RPMI7951 (cell line): ENCODE measurements around the gene FHAD1. TPM values are rescaled to one million over a fixed set of nuclear protein-coding genes. Genes with fewer than 3 reads are reported as not detected.

Source experiments
- DNase-seq: peaks from one replicate; pipeline ENCODE4 v3.0.0-alpha.2; 2012; ENCODE audit warnings: low read depth
- total RNA-seq: library from RNA; depleted of rRNA; stranded (reverse); fragments of >200 nt; shearing (Covaris generic); gene quantifications from 2 replicates; pipeline ENCODE4 v1.2.3, GENCODE V29; 2014

The FHAD1 gene
- total RNA-seq, 1 experiment from 2014 or later = 6.8 TPM

DNA sequence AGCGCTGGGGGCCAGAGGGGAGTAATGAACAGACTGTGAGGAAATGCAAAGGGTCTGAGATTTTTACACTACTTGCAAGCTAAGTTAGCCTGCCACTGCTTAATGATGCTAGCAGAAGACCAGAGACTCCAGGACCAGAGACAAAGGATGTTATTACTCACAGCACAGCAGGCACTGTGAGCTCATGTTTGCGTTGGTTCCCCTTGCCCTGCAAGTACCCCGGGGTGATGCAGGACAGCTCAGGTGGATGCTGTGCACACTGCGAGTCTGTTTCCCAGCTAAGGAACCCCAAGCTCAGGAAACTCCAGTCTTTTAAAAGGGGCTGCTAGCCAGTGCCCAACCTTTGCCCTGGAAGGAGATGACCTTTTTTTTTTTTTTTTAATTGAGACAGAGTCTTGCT is 1.2 kb downstream of the FHAD1 start:
- no peak for DNase-seq

DNA sequence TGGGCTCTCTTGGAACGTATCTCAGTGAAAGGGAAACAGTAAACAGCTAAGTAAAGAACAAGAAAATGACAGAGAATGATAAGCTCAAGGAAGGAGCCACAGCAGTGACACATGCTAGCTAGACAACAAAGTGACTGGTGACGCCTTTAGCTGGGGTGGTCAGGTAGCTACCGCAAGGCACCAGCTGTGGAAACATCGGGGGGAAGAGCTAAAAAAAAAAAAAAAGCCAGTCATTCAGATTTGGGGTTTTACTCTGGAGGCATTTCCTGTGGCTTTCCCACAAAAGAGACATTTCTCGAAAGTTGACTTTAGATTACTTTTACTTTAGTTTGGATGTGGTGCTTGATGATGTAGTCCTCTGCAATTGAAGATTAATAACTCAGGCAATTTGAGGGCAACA is 2.1 kb downstream of the FHAD1 start:
- DNase-seq = peak; percentile 67

GRCh38 chr1:15251857-15252835 is 5.1 kb downstream of the FHAD1 start:
- DNase-seq = no peak

GRCh38 chr1:15254559-15254958 is 7.5 kb downstream of the FHAD1 start:
- no peak for DNase-seq

DNA sequence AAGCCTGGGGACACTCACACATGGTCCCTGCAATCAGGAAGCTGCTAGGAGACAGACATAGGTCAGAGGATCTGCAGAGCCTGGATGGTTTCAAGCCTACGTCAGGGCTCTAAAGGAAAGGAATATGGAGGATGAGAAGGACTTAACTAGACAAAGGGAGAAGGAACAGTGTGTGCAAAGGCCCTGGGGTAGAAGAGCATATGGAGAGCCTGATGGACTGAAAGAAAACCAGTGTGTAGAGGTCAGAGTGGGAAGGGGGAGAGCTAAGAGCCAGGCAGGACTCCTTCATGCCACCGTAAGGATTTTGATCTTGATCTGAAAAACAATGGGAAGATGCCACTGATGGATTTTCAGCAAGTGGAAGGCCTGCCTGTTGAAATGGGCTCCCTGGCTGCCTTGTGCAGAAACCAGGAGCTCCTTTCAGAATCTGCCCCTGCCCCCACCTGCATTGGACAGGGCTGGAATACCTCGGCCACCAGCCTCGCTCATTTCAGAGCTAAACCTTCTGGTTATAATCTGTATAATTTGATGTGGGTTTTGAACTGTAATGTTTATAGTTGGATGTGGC is 8.6 kb downstream of the FHAD1 start:
- DNase-seq = no peak

DNA sequence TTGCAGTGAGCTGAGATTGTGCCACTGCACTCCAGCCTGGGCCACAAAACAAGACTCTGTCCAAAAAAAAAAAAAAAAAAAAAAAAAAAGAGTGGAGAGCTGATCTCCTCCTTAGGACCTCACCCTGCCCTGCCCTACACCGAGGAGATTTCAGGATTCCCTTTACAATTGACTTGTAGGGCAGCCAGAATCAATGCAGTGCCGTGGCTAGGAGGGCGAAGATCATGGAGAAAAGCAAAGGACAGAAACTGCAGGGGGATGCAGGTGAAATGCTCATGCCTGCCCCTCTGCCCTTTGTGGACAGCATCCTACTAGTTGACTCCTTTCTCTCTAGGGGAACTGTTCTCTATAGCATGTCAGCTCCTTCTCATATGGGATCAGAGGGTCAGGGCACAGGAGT is 9.6 kb downstream of the FHAD1 start:
- no peak for DNase-seq

DNA sequence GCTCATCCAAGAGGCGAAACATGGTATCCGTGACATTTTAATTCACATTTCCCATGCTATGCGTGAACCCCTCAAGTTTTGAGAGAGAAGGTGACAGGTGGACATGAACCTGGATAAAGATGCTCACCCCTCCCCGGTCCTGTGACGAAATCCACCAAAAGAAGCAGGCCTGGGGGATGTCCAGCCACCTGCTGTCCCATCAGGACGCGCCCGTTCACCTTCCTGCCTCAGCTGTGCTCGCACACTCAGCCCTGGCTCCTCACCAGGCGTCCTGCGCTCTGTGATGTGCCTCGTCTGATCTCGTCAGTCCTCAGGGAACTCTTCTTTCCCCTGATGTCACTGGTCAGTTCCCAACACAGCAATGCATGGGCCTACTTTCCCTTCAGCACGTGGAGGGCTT is 10.3 kb downstream of the FHAD1 start:
- no peak for DNase-seq

GRCh38 chr1:15258833-15259621 is 12.0 kb downstream of the FHAD1 start:
- no peak for DNase-seq

GRCh38 chr1:15259622-15260007 is 12.6 kb downstream of the FHAD1 start:
- DNase-seq = no peak

DNA sequence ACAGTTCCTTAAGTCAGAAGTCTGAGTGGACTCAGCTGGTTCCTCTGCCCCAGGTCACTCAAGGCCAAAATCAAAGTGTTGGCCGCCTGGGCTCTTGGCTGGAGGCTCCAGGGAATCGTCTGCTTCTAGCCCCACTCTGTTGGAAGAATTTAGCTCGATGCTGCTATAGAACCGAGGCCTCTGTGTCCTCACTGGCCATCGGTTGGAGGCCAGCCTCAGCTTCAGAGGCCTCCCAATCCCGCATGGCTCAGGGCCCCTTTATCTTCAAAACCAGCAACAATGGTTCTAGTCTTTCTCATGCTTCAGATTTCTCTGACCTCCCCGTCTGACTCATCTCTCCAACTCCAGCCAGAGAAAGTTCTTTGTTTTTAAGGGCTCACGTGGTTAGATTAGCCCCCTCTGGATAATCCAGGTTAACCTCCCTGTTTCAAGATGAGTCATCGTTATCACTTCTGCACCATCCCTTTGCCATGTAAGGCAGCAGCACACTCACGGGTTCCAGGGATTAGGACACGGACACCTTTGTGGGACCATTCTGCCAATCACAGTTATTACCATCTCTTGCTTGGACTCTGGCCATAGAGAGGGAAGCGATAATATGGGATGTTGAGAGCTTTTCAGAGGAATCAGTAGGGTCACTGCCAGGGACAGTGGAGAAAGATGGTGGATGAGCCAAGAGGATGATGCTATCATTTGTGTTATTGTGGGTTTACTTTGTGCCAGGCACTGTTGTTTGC is 13.6 kb downstream of the FHAD1 start:
- peak; percentile 90 for DNase-seq

DNA sequence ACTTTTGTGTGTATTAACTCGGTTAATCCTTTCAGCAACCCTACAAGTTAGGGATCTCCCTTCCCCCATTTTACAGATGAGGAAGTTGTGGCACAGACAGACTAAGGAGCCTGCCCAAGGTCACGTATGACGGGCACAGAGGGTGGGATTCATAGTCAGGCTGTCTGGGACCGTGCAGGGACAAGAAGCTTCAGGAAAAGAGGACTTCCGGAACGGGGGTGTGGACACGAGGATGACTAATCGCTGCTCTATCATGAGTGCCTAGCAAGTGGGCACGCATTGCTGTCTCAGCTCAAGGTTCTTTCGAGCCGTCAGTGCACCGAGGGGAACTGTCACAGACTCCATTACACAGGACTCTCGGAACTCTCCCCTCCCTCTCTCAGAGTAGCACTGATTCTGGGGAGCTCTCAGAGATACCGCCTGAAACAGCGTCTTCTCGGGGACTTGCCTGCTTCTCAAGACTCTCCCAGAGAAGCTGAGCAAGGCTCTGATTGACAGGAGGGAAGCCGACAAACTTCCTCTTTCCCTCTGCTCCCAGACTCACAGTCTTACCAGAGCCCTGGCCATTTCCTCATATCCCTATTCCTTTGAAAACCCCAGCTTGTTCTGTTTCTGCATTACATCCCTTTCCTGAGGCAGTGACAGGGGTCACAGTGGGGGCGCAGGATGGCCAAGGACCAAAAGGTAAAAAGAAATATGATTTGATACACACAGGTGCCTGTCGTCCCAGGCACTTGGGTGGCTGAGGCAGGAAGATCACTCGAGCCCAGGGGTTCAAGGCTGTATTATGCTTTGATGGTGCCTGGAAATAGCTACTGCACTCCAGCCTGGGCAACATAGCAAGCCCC is 14.4 kb downstream of the FHAD1 start:
- DNase-seq = peak; percentile 82

- DNase-seq = no peak
Measured at GRCh38 chr1:15262003-15262377, 15.0 kb downstream of the FHAD1 start.

GRCh38 chr1:15262706-15263105 is 15.7 kb downstream of the FHAD1 start:
- no peak for DNase-seq

- DNase-seq = no peak
Measured at GRCh38 chr1:15264769-15265168, 17.7 kb downstream of the FHAD1 start.

DNA sequence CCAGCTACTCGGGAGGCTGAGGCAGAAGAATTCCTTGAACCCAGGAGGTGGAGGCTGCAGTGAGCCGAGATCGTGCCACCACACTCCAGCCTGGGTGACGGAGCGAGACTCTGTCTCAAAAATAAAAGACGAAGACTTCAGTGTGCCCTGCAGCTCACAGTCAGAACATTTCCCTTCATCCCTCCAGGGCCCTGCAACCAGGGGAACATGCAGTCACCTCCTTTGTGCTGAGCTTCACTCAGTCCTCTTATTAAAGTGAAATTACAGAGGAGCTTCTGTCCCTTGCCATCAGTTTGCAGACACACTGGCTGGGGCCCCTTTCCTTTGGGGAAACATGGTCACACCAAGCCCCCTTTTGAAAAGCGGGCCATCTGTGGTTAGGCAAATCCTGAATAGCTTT is 24.2 kb downstream of the FHAD1 start:
- no peak for DNase-seq

- peak; percentile 73 for DNase-seq
Measured at GRCh38 chr1:15272009-15272781, 25.2 kb downstream of the FHAD1 start.

GRCh38 chr1:15272782-15273127 is 25.7 kb downstream of the FHAD1 start:
- DNase-seq = no peak

DNA sequence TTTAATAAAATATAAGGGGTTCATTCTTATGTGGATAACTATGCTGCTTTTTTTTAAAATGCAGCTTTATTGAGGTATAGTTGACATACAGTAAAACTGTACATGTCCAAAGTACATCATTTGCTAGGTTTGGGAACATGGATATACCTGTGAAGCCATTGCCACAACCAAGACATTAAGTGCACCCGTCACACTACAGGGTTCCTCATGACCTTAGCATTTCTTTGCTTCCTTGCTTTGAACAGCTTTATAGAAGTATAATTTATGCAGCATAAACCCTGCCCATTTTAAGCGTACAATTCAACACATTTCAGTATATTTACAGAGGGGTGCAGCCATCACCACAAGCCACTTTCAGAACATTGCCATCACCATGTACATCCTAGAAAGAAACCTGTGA is 26.3 kb downstream of the FHAD1 start:
- DNase-seq = no peak

DNA sequence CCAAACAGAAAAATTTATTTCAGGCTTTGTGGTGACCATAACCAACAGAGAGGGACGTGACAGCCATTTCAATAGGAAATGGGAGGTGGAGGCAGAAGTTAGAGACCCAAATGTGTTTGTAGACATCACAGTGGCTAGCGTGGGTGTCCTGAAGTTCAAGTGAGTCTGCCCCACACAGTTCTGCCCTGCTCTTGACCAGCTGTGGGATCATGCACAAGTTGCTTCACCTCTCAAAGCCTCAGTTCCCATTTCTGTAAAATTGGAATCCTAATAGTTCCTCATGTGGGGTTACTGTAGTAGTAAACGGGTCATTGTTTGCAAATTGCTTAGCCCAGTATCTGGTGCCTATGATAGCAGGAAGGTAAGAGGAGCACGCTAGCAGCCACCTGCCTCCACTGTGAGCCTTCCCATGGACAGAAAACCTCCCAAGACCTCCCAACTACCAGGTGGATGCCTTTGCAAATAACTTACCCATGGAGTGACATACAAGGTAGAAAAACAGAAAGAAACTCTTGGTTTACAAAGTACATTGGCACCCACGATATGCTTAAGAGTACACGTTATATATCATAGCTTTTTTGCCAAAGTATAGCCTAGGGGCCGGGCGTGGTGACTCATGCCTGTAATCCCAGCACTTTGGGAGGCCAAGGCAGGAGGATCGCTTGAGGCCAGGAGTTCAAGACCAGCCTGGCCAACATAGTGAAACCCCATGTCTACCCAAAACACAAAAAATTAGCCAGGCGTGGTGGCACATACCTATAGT is 29.1 kb downstream of the FHAD1 start:
- DNase-seq = no peak
